WTC11 (cell line): ENCODE results near the gene RASGRP4.

Experiments used
- AFF4 ChIP-seq: sonication (generic); formaldehyde crosslinking; IDR thresholded peaks from 2 replicates; pipeline ENCODE4 v1.8.1; 2023; ENCODE audit warnings: mild to moderate bottlenecking, missing genetic modification reagents, borderline replicate concordance
- ZNF281 ChIP-seq: sonication (generic); formaldehyde crosslinking; IDR thresholded peaks from 2 replicates; pipeline ENCODE4 v1.8.0; 2023; ENCODE audit warnings: mild to moderate bottlenecking, missing genetic modification reagents
- TF ChIP-seq, protein P1 (sequence below): sonication (generic); formaldehyde crosslinking; IDR thresholded peaks from 2 replicates; pipeline ENCODE4 v1.8.0; 2022; ENCODE audit warnings: mild to moderate bottlenecking, missing genetic modification reagents
- TF ChIP-seq, protein P2 (sequence below): fragments of 200-600 bp; IDR thresholded peaks from 2 replicates; pipeline ENCODE4 v1.8.0; 2022; ENCODE audit warnings: antibody characterized with exemption

- TF ChIP-seq, protein P1, sequence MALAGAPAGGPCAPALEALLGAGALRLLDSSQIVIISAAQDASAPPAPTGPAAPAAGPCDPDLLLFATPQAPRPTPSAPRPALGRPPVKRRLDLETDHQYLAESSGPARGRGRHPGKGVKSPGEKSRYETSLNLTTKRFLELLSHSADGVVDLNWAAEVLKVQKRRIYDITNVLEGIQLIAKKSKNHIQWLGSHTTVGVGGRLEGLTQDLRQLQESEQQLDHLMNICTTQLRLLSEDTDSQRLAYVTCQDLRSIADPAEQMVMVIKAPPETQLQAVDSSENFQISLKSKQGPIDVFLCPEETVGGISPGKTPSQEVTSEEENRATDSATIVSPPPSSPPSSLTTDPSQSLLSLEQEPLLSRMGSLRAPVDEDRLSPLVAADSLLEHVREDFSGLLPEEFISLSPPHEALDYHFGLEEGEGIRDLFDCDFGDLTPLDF (CRISPR knock-in tag), result no peak
- no peak for TF ChIP-seq ZNF281
- TF ChIP-seq, protein P2, sequence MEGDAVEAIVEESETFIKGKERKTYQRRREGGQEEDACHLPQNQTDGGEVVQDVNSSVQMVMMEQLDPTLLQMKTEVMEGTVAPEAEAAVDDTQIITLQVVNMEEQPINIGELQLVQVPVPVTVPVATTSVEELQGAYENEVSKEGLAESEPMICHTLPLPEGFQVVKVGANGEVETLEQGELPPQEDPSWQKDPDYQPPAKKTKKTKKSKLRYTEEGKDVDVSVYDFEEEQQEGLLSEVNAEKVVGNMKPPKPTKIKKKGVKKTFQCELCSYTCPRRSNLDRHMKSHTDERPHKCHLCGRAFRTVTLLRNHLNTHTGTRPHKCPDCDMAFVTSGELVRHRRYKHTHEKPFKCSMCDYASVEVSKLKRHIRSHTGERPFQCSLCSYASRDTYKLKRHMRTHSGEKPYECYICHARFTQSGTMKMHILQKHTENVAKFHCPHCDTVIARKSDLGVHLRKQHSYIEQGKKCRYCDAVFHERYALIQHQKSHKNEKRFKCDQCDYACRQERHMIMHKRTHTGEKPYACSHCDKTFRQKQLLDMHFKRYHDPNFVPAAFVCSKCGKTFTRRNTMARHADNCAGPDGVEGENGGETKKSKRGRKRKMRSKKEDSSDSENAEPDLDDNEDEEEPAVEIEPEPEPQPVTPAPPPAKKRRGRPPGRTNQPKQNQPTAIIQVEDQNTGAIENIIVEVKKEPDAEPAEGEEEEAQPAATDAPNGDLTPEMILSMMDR, result no peak
- TF ChIP-seq AFF4, result no peak
Observed at GRCh38 chr19:38467541-38468525, 41.8 kb upstream of the RASGRP4 start.
